Muscle layer of duodenum (tissue), 2 donors: ENCODE data around the gene LAMA2.

Source experiments
- H3K27ac ChIP-seq: one replicate; pipeline ENCODE4 v1.7.0; 2013; ENCODE audit warnings: mild to moderate bottlenecking, low read length
- H3K27me3 ChIP-seq: one replicate; pipeline ENCODE4 v1.7.0; 2013; ENCODE audit warnings: low read depth, mild to moderate bottlenecking, control low read depth, low read length
- H3K36me3 ChIP-seq, 2 donors: one replicate each; pipeline ENCODE4 v1.7.0; 2013; ENCODE audit warnings: low read length in 2 of 2, control low read depth in 1 of 2, mild to moderate bottlenecking in 1 of 2; ENCODE audit not compliant: insufficient read depth in 2 of 2, control insufficient read depth in 1 of 2
- H3K4me1 ChIP-seq, 2 donors: one replicate each; pipeline ENCODE4 v1.7.0; 2013; ENCODE audit warnings: low read length in 2 of 2, mild to moderate bottlenecking in 2 of 2, control low read depth in 1 of 2, moderate library complexity in 1 of 2; ENCODE audit not compliant: insufficient read depth in 2 of 2, control insufficient read depth in 1 of 2
- H3K4me3 ChIP-seq, 2 donors: one replicate each; pipeline ENCODE4 v1.7.0; 2013; ENCODE audit warnings: low read length in 2 of 2, low read depth in 1 of 2, mild to moderate bottlenecking in 1 of 2
- H3K9me3 ChIP-seq, 2 donors: one replicate each; pipeline ENCODE4 v1.7.0; 2013; ENCODE audit warnings: low read length in 2 of 2, control low read depth in 1 of 2, mild to moderate bottlenecking in 1 of 2; ENCODE audit not compliant: control insufficient read depth in 1 of 2
- donor health status: healthy.

Gene LAMA2

DNA sequence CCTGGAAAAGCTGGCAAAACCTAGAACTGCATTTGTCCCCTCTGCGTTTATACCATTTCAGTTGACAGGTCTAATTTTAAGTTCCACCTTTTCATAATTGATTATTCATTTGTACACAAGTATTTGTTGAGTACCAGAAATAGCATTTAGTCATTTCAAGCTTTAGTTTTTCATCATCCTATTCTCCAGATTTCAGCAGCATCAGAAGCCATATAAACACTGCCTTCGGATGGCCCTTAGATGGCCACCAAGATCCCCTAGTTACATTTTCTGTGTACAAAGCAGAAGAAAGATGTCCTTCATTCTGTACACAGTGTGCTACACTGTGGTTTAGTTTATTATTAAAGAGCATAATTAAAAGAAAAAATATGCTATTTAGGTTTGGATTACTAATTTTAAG lies 131.4 kb downstream of the LAMA2 start:
- Histone ChIP-seq H3K4me1 (no peaks in the 10 kb centered on the region), H3K4me3 (no peak overlapping the region)

DNA sequence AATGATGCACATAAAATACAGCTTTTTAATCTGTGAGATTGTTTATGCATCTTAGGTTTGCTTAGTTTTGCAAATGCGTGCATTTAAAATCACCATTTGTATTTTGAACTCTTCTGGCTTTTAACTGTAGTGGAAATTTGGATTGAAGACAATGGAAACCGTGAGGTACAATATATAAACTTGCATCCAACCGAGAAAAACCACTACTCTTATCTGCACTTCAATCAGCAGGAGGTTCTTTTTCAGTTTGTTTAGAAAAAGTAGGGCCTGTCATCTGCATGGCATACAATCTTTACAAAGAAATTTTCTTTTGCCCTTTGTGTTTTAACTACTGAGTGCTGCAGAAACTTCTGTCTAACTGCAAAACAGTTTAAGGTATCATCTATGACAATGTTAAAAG lies 132.8 kb downstream of the LAMA2 start:
- Histone ChIP-seq H3K36me3 (no peaks in the 10 kb centered on the region), H3K4me3 (no peak overlapping the region), H3K27ac (no peak overlapping the region), H3K27me3 (no peaks in the 10 kb centered on the region), H3K9me3 (no peaks in the 10 kb centered on the region), H3K4me1 (no peaks in the 10 kb centered on the region)

More for the DNA sequence above, 131.4 kb downstream of the LAMA2 start:
- no peak overlapping the region for H3K27ac ChIP-seq
- H3K27me3 ChIP-seq: no peaks in the 10 kb centered on the region
- no peaks in the 10 kb centered on the region for H3K36me3 ChIP-seq
- no peaks in the 10 kb centered on the region for H3K9me3 ChIP-seq

DNA sequence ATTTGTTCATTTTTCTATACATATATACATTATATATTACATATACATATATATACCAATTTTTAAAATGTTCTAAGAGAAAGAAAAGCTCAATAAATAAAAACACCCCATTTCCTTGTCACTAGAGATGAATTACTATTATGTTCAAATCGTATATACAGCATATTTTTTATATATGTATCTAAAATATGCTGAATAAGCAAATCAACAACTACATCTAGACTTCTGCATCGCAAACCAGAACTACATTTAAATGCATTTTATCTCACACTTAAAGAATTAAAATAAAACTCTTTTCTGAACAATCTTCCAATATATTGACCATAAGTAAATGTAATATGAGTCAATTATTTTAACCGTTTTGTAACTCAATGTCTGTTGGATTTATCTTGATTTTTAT lies 133.9 kb downstream of the LAMA2 start:
- Histone ChIP-seq H3K9me3 (no peaks in the 10 kb centered on the region), H3K27me3 (no peaks in the 10 kb centered on the region), H3K27ac (no peak overlapping the region), H3K4me3 (no peak overlapping the region), H3K4me1 (no peaks in the 10 kb centered on the region), H3K36me3 (no peaks in the 10 kb centered on the region)

DNA sequence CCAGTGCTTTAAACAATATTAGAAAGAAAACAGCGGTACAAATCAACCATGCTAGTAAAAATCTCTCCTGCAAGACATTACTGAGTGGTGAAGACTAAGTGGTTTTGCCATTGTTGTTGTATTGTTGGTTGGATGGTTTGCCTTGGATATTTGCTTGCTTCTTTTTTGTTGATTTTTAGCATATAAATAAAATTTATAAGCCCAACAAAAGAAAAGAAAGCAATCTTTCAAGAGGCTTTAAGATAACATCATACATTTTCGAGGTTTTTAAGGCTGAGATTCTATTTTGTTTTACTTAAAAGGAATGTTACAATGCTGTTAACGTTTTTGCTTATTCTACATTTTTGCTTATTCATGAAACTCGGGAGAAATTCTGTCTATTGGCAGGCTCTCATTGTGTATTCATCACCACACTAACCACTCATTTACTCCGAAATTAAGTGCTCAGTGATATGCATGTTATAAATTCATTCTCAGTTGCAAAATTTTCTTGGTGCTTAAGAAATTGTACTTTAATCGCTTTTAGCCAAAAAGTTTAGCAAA lies 139.1 kb downstream of the LAMA2 start:
- H3K27me3 ChIP-seq: no peaks in the 10 kb centered on the region
- H3K4me1 ChIP-seq: no peaks in the 10 kb centered on the region
- H3K27ac ChIP-seq: no peak overlapping the region
- no peaks in the 10 kb centered on the region for H3K36me3 ChIP-seq
- no peaks in the 10 kb centered on the region for H3K9me3 ChIP-seq
- H3K4me3 ChIP-seq: no peak overlapping the region

DNA sequence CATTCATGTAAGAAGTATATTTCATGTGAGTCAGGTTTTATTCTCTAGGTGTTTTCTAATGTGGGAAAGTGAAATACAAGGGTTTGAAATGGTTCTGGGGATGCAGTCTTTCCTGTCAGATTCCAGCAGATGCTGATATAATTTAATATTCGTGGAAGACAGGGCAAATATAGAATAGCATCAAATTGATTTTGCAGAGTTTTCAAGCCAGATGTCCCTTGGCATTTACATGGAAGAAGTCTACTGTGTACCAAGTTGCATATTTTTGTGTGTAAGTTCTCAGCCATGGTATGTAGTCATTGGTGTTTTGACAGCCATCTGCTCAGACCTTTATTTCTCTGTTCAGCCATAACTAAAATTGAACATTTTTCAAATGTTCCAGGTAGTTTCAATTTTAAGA lies 143.7 kb downstream of the LAMA2 start:
- Histone ChIP-seq H3K9me3 (no peaks in the 10 kb centered on the region), H3K36me3 (no peaks in the 10 kb centered on the region), H3K4me3 (no peak overlapping the region), H3K27ac (no peak overlapping the region), H3K4me1 (no peaks in the 10 kb centered on the region), H3K27me3 (no peaks in the 10 kb centered on the region)

DNA sequence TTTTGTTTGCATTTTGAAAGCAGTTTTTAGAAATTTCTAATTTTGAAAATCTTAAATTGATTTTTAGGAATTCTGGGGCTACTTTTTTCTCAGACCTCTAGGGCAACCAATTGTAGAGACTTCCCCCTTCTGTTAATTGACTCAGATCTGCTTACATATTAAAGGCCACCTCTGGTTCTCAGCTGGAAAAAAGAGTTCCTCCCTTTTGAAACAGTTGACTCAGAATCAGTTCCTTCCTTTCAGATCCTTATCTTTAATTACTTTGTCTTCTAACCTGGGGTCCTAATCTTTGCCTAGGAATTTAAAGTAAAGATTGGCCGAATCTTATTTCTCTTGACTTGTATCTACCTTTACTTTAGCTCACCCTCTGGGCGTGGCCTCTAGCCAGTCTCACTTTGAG lies 146.8 kb downstream of the LAMA2 start:
- Histone ChIP-seq H3K4me3 (no peak overlapping the region), H3K27me3 (no peaks in the 10 kb centered on the region), H3K9me3 (no peaks in the 10 kb centered on the region), H3K27ac (no peak overlapping the region), H3K4me1 (no peaks in the 10 kb centered on the region), H3K36me3 (no peaks in the 10 kb centered on the region)

DNA sequence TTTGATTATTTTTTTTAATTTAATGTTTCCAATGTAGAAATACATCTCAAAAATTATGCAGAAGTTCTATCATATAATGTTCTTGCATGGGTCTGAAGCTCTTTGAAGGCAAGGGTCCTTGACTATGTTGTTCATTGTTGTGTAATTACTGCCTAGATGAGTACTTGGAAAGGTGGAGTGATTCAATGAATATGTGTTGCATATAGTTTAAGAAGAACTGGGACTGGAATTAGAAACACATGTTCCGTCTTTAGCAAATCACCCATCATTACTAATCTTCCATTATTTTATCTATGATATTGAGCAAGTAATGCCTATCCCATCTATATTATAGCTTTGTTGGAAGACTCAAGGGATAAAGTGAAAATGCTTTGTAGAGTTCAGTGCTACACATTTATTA lies 147.3 kb downstream of the LAMA2 start:
- Histone ChIP-seq H3K9me3 (no peaks in the 10 kb centered on the region), H3K27ac (no peak overlapping the region), H3K27me3 (no peaks in the 10 kb centered on the region), H3K4me3 (no peak overlapping the region), H3K4me1 (no peaks in the 10 kb centered on the region), H3K36me3 (no peaks in the 10 kb centered on the region)

DNA sequence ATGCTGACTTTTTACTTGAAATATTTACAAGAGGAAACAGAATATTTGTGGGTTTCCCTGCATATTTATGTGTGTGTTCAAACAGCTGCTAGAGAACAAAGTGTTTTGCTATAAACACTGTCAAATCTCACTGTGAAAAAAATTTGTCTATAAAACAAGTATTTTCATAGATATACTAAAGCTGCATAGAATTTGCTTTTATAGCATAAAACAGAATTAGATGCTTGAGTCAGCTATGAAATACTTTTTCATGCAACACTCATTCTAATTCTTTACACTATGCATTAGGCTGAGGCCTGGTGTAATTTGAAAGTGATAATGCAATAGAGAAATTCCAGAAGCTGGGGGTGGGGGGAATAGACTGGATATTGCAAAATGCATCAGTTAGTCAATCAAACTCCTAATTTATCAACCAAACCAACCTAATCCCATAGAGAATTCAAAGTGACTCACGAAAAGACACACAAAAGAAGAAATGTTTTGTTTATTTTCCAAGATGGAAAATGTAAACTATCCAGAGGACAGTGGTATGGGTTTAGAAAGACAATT lies 148.2 kb downstream of the LAMA2 start:
- Histone ChIP-seq H3K36me3 (no peaks in the 10 kb centered on the region), H3K4me1 (no peaks in the 10 kb centered on the region), H3K4me3 (no peak overlapping the region), H3K9me3 (no peaks in the 10 kb centered on the region), H3K27me3 (no peaks in the 10 kb centered on the region), H3K27ac (no peak overlapping the region)

DNA sequence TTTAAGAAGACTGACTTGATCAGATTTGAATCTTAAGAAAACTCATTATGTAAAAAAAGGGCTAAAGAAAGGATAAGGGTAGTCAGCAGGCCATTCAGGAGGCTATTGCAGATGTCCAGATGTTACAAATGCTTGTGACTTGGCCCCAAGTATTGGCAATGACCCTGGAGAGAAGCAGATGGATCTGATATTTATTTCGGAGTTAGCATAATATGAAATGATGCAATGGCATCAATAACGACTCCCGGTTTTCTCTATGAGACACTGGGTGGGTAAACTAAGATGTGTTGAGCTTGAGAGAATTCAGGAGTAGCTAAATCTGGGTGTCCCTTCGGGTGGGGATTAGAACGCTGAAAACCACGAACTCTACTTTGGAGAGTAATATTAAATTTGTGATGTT lies 149.7 kb downstream of the LAMA2 start:
- H3K4me1 ChIP-seq: no peaks in the 10 kb centered on the region
- H3K27ac ChIP-seq: no peak overlapping the region
- no peaks in the 10 kb centered on the region for H3K36me3 ChIP-seq
- H3K4me3 ChIP-seq: no peak overlapping the region
- no peaks in the 10 kb centered on the region for H3K27me3 ChIP-seq
- no peaks in the 10 kb centered on the region for H3K9me3 ChIP-seq

DNA sequence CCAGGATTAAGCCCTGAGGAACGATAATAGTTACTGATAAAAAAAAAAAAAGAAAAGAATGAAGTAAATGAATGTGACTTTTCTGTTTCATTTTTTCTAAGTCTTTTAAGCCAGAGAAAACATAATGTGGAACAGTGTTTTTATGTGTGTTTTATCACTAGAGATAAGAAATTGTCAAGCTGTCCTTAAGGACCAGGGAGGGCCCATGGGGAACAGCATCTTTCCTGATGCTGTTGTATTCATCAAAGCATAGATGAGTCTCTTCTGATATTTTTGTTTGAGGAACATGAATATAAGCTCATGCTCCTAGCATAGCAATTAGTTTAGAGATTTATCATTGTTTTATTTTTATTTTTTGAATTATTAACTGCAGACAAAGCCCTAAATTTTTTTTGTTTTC lies 150.2 kb downstream of the LAMA2 start:
- Histone ChIP-seq H3K36me3 (no peaks in the 10 kb centered on the region), H3K27ac (no peak overlapping the region), H3K9me3 (no peaks in the 10 kb centered on the region), H3K4me1 (no peaks in the 10 kb centered on the region), H3K4me3 (no peak overlapping the region), H3K27me3 (no peaks in the 10 kb centered on the region)

DNA sequence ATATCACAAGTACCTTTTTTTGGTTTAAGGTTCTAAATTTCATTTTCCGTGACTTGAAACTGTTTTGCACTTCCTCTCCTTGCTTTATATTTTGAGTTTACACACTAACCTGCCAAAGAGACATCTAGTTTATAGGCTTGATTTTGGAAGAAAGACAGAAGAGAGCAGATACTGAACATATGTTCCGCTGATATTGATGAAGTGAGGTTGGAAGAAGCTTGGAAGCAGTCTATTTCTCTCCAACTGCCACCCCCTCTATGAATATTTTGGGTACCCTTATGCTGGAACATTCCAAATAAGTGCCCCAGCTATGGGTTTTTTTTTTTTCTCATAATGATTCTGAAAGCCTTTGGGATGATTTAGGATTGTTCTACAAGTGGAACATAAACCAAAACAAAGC lies 150.6 kb downstream of the LAMA2 start:
- no peaks in the 10 kb centered on the region for H3K36me3 ChIP-seq
- H3K4me1 ChIP-seq: no peaks in the 10 kb centered on the region
- H3K4me3 ChIP-seq: no peak overlapping the region
- no peak overlapping the region for H3K27ac ChIP-seq
- no peaks in the 10 kb centered on the region for H3K9me3 ChIP-seq
- H3K27me3 ChIP-seq: no peaks in the 10 kb centered on the region

DNA sequence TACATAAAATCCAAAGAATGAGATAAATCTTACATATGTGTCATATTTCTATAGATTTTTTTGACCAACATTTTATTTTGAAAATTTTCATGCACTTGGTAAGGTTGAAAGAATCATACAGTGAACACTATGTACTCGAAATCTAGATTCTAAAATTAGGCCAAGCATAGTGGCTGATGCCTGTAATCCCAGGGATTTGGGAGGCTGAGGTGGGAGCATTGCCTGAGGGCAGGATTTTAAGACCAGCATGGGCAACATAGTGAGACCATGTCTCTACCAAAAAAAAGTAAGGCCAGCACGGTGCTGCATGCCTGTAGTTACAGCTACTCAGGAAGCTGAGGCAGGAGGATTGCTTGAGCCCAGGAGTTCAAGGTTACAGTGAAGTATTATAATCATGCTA lies 158.6 kb downstream of the LAMA2 start:
- no peaks in the 10 kb centered on the region for H3K9me3 ChIP-seq
- H3K4me3 ChIP-seq: no peak overlapping the region
- no peaks in the 10 kb centered on the region for H3K36me3 ChIP-seq
- no peaks in the 10 kb centered on the region for H3K27me3 ChIP-seq
- H3K4me1 ChIP-seq: no peaks in the 10 kb centered on the region
- no peak overlapping the region for H3K27ac ChIP-seq
